HepG2 (cell line): ENCODE measurements around the gene WDR76. TPM values are rescaled to one million over a fixed set of nuclear protein-coding genes. Genes with fewer than 3 reads are reported as not detected.

ENCODE experiments used
- BATF2 ChIP-seq: sonication (generic); formaldehyde crosslinking; IDR thresholded peaks from 2 replicates; pipeline ENCODE4 v1.8.0; 2022; ENCODE audit warnings: mild to moderate bottlenecking, missing genetic modification reagents, moderate library complexity
- HNF1A ChIP-seq, 2 experiments: sonication (generic) in 1 of 2; formaldehyde crosslinking in 1 of 2; IDR thresholded peaks; 2 replicates each; pipeline versions ENCODE4 v1.4.0 to v1.6.1; 2016 to 2020; ENCODE audit warnings: borderline replicate concordance in 1 of 2, low read depth in 1 of 2, mild to moderate bottlenecking in 1 of 2, missing genetic modification reagents in 1 of 2
- HOMEZ ChIP-seq: IDR thresholded peaks from 2 replicates; pipeline ENCODE4 v1.6.1; 2016; ENCODE audit warnings: low read depth
- KLF15 ChIP-seq: sonication (generic); formaldehyde crosslinking; IDR thresholded peaks from 2 replicates; pipeline ENCODE4 v1.8.1; 2023; ENCODE audit warnings: borderline replicate concordance, mild to moderate bottlenecking, inconsistent platforms, missing genetic modification reagents, mixed read lengths
- MYPOP ChIP-seq: sonication (generic); formaldehyde crosslinking; IDR thresholded peaks from 2 replicates; pipeline ENCODE4 v1.8.1; 2023; ENCODE audit warnings: mild to moderate bottlenecking, moderate library complexity, missing genetic modification reagents
- STAT6 ChIP-seq: sonication (generic); formaldehyde crosslinking; IDR thresholded peaks from 2 replicates; pipeline ENCODE4 v1.4.0; 2020; ENCODE audit warnings: missing genetic modification reagents, mild to moderate bottlenecking, borderline replicate concordance
- TBX3 ChIP-seq: fragments of 450-650 bp; IDR thresholded peaks from 2 replicates; pipeline ENCODE4 v1.6.1; 2017; ENCODE audit warnings: antibody characterized with exemption, mild to moderate bottlenecking, inconsistent platforms, borderline replicate concordance
- ZBED4 ChIP-seq: sonication (generic); formaldehyde crosslinking; IDR thresholded peaks from 2 replicates; pipeline ENCODE4 v1.4.0; 2020; ENCODE audit warnings: missing genetic modification reagents, borderline replicate concordance
- ZFP62 ChIP-seq: sonication (generic); formaldehyde crosslinking; IDR thresholded peaks from 2 replicates; pipeline ENCODE4 v1.4.0; 2020; ENCODE audit warnings: missing genetic modification reagents
- ZNF253 ChIP-seq: sonication (generic); formaldehyde crosslinking; IDR thresholded peaks from 2 replicates; pipeline ENCODE4 v1.8.0; 2022; ENCODE audit warnings: mild to moderate bottlenecking, missing genetic modification reagents, borderline replicate concordance
- ZNF678 ChIP-seq: sonication (generic); formaldehyde crosslinking; IDR thresholded peaks from 2 replicates; pipeline ENCODE4 v1.4.0; 2020; ENCODE audit warnings: mild to moderate bottlenecking, missing genetic modification reagents
- polyA plus RNA-seq, 8 experiments: library from polyadenylated mRNA; depleted of rRNA in 3 of 8; stranded (reverse) in 7 of 8; unstranded in 1 of 8; fragments of >200 nt; fragmentation: Illumina TruSeq in 4 of 8; extraction: Trizol in 4 of 8; gene quantifications; 2 replicates each; pipeline versions ENCODE4 v1.2.1 to v1.2.3, GENCODE V29; 2011 to 2016; ENCODE audit warnings: low read depth in 4 of 8, missing spikeins in 1 of 8, mixed read lengths in 1 of 8; ENCODE audit not compliant: insufficient read depth in 1 of 8
- total RNA-seq, 5 experiments: library from RNA; depleted of rRNA; stranded (reverse); fragments of >200 nt; fragmentation: Illumina TruSeq; extraction: Trizol; gene quantifications; 2 replicates each; pipeline ENCODE4 v1.2.3, GENCODE V29; 2016; ENCODE audit warnings: low read depth in 1 of 5

Gene WDR76
- total and polyA plus RNA-seq, 2 of the 13 experiments (the other 11 are each of a cell fraction or from before 2014, with no cell fraction given): 1.1 to 9.7 TPM

- peak; percentile 20; the same call in 1 of the 2 replicates for TF ChIP-seq ZBED4
- TF ChIP-seq HNF1A (IDR thresholded peaks at IDR 0.05; ENCODE audit: low read depth): 0 out of 2 replicates have a peak, but pooled peaks have one; percentile 44
- TF ChIP-seq HNF1A (CRISPR knock-in tag; IDR thresholded peaks at IDR 0.05; ENCODE audit: borderline replicate concordance): 0 out of 2 replicates have a peak, but pooled peaks have one; percentile 39
- no peak for TF ChIP-seq ZNF678 (CRISPR knock-in tag)
- no peak for TF ChIP-seq TBX3
- no peak for TF ChIP-seq KLF15
- TF ChIP-seq ZNF253 (CRISPR knock-in tag): no peak
- TF ChIP-seq ZFP62 (CRISPR knock-in tag): no peak
- TF ChIP-seq STAT6 (CRISPR knock-in tag): no peak
- 0 out of 2 replicates have a peak, but pooled peaks have one; percentile 50 for TF ChIP-seq MYPOP (CRISPR knock-in tag)
- TF ChIP-seq BATF2 (CRISPR knock-in tag): no peak
- TF ChIP-seq HOMEZ (CRISPR knock-in tag): no peak
These were observed 2.2 kb upstream of the WDR76 start, which contains the start of gene MFAP1 (continued) for GRCh38 chr15:43824302-43825246.
